ENCODE data around the gene ZNF688. TPM values are rescaled to one million over a fixed set of nuclear protein-coding genes. Genes with fewer than 3 reads are reported as not detected.

The ZNF688 gene
- total RNA-seq = 10 to 100 TPM in 7 of 10 donors, 1 to 10 TPM in 3; 6.3 to 16.2 (median 12.4) TPM
- 10 to 100 TPM in 1 of 2 donors, 1 to 10 TPM in 1; 9.3 to 23.8 TPM for polyA plus RNA-seq
- long read RNA-seq, donor 1, transcript ZNF688-201 (3 exons, 2,506 nt) = major isoform, 12 of 23 reads
- long read RNA-seq, donor 1, partial matches to known transcripts = 0 of 23 reads
- long read RNA-seq, donor 1, other reads (novel, unspliced or antisense) = 8 of 23 reads
- long read RNA-seq, donor 2, partial matches to known transcripts = 0 of 20 reads
- long read RNA-seq, donor 2, other reads (novel, unspliced or antisense) = 14 of 20 reads
- long read RNA-seq, donor 3 = 0 reads

DNA sequence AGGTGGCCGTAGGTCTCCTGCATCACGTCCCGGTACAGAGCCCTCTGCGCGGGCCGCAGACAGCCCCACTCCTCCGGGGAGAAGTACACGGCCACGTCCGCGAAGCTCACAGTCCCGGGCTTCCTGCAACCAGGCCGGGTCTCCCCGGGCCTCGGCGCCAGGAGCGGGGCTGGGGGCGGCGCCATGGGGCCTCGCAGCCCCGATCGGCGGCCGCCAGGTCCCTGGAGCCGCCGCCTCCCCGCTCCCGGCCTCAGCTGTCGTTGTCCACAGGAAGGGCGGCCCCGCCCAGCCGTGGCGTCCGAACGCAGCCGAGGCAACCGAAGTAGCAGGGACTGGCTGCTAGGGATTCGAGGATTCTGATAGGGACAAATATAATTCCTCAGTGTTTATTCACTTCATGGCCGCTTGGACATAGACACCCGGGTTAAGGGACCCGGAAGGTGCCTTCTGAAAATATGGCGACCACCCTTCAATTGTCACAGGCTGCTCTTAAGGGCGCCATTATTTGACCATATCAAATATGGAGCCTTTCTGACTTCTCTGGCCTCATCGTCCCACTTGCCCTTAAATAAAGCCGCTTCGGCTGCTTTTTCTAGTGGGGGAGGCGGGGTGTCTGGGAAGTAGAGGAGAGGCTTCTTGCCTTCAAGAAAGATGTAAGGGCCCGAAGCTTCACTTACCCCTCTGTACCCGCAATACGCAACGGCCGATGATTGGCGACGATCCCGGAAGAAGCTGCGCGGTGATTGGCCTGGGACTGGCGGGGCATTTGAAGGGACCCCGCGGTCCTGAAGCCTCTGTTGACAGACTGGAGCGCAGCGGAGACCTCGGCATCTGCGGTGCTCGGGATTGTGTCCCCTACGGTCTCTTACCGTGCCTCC, at the start of gene ZNF688:
Gene ZNF688, minus strand, starts transcription at position 270 of the 878 bp plus-strand sequence. Its CDS starts 85 bp downstream, at position 185.
- Histone ChIP-seq H3K36me3 (peaks cover 0 to 21% (median 0%) of the 10 kb centered on the region in 9 donors), H3K4me1 (peaks cover 6 to 50% (median 23%) of the 10 kb centered on the region in 9 donors), H3K9me3 (no peaks in the 10 kb centered on the region), H3K27me3 (no peaks in the 10 kb centered on the region), H3K4me3 (peak within 1 kb of the TSS; percentile 65 to 90 (median 83)), H3K27ac (peak within 1 kb of the TSS; percentile 96 to 99 (median 99))
- WGBS, 2 donors = 0 to 1% methylated on average over 67 of the region's 67 CpGs
- DNase-seq (peak; percentile 94 to 97), ATAC-seq (peak; percentile 88 to 96 (median 94))
- TF ChIP-seq, protein P1, sequence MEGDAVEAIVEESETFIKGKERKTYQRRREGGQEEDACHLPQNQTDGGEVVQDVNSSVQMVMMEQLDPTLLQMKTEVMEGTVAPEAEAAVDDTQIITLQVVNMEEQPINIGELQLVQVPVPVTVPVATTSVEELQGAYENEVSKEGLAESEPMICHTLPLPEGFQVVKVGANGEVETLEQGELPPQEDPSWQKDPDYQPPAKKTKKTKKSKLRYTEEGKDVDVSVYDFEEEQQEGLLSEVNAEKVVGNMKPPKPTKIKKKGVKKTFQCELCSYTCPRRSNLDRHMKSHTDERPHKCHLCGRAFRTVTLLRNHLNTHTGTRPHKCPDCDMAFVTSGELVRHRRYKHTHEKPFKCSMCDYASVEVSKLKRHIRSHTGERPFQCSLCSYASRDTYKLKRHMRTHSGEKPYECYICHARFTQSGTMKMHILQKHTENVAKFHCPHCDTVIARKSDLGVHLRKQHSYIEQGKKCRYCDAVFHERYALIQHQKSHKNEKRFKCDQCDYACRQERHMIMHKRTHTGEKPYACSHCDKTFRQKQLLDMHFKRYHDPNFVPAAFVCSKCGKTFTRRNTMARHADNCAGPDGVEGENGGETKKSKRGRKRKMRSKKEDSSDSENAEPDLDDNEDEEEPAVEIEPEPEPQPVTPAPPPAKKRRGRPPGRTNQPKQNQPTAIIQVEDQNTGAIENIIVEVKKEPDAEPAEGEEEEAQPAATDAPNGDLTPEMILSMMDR (IDR thresholded peaks at IDR 0.05) = peak in 1 of 9 donors; percentile 8
- intact Hi-C loops (cut with DNase I) = loop anchor here in 7 of 10 donors (1.0 to 10.0 kb wide), 7 partner anchors 14 to 127 kb away; partner anchors contain the start of genes ZNF768 (in 4 of the 7), ZNF785 (in 3 of the 7), ZNF747 (in 2 of the 7) and PRR14 (in 1 of the 7)

DNA sequence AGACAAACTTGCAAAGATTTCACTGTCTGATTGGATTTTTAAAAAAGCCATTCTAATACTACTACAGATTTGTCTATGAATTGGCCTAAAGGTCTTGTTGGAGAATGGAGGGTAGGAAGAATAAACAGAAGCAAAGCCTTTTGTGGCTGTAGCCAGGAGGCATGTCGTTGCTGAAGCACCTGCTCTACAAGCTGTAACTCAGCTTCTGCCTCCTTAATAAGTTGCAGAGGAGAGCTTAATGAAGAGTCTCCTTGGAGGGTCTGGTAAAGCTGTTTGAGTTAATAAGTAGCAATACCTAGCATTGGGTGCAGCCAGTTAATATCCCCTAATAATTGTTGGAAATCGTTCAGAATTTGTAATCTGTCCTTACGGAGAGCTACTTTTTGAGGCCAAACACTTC, 48.7 kb upstream of the ZNF688 start:
- Histone ChIP-seq H3K9me3 (no peaks in the 10 kb centered on the region), H3K27ac (no peak overlapping the region), H3K4me1 (no peaks in the 10 kb centered on the region), H3K36me3 (no peaks in the 10 kb centered on the region), H3K27me3 (peaks cover 0 to 3% (median 0%) of the 10 kb centered on the region in 7 donors), H3K4me3 (no peak overlapping the region)
- intact Hi-C loops (cut with DNase I) = no loop called here
- WGBS, 2 donors = 65 to 72% methylated on average over 3 of the region's 3 CpGs
- DNase-seq (no peak), ATAC-seq (no peak)
- TF ChIP-seq, protein P1 (IDR thresholded peaks at IDR 0.05) = no peak

DNA sequence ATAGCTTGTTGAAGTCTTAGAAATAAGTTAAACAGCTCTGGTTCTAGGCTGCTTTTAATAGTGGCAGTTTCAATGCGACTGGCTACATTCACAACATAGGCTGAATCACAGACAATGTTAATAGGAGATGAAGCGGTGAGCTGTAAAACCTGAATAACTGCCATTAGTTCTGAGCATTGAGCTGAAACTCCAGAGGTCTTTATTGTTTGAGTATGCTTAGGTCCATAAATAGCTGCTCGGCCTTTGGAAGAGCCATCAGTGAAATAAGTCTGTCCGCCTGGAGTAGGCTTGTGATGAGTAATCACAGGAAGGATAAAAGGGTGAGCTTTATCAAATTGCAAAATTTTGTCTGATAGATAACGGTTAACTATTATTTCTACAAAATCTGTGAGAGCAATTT, 48.1 kb upstream of the ZNF688 start:
- Histone ChIP-seq H3K36me3 (no peaks in the 10 kb centered on the region), H3K27me3 (peaks cover 0 to 3% (median 0%) of the 10 kb centered on the region in 7 donors), H3K4me3 (no peak overlapping the region), H3K27ac (no peak overlapping the region), H3K4me1 (no peaks in the 10 kb centered on the region), H3K9me3 (no peaks in the 10 kb centered on the region)
- DNase-seq (no peak), ATAC-seq (no peak)
- intact Hi-C loops (cut with DNase I) = loop anchor here in 4 of 10 donors (5.0 to 10.0 kb wide), 4 partner anchors 85 to 205 kb away; partner anchors contain the start of gene ZNF747 (in 1 of the 4)
- TF ChIP-seq, protein P1 (IDR thresholded peaks at IDR 0.05) = no peak
- 80 to 91% methylated on average over 5 of the region's 5 CpGs for WGBS, 2 donors

DNA sequence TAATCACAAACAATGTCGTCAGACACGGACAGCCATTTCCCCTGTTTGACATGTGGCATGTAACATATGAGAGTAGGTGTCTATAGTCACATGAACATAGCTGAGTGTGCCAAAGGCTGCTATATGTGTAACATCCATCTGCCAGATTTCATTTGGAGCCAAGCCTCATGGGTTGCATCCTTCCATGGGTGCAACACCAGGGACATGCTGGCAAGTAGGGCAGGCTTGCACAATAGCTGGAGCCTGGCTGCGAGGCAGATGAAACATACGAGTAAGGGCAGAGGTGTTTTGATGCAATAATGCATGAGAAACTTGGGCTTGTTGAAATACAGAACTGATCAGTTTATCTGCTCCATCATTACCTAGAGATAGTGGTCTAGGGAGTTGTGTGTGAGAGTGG, 47.7 kb upstream of the ZNF688 start:
- Histone ChIP-seq H3K9me3 (no peaks in the 10 kb centered on the region), H3K27me3 (peaks cover 0 to 3% (median 0%) of the 10 kb centered on the region in 7 donors), H3K27ac (no peak overlapping the region), H3K4me1 (peaks cover 0 to under 1% (median 0%) of the 10 kb centered on the region in 9 donors), H3K36me3 (no peaks in the 10 kb centered on the region), H3K4me3 (no peak overlapping the region)
- ATAC-seq = no peak
- no peak for DNase-seq
- WGBS, 2 donors = 80 to 87% methylated on average over 4 of the region's 4 CpGs
- intact Hi-C loops (cut with DNase I) = loop anchor here in 4 of 10 donors (5.0 to 10.0 kb wide), 4 partner anchors 84 to 204 kb away; partner anchors contain the start of gene ZNF747 (in 1 of the 4)
- TF ChIP-seq, protein P1 (IDR thresholded peaks at IDR 0.05) = no peak

Data from heart right ventricle (tissue), 16 donors.